GM18909 (cell line): ENCODE measurements around the gene EPHB6.
A peak's percentile ranks its signal among the peaks of the same experiment; 100 is the strongest.

ENCODE experiments used
- ATAC-seq: cut with Tn5 transposase; IDR thresholded peaks from one replicate; pipeline ENCODE4 v1.9.1; 2021; ENCODE audit warnings: mild to moderate bottlenecking; ENCODE audit not compliant: unreplicated experiment, poor library complexity

EPHB6 gene

DNA sequence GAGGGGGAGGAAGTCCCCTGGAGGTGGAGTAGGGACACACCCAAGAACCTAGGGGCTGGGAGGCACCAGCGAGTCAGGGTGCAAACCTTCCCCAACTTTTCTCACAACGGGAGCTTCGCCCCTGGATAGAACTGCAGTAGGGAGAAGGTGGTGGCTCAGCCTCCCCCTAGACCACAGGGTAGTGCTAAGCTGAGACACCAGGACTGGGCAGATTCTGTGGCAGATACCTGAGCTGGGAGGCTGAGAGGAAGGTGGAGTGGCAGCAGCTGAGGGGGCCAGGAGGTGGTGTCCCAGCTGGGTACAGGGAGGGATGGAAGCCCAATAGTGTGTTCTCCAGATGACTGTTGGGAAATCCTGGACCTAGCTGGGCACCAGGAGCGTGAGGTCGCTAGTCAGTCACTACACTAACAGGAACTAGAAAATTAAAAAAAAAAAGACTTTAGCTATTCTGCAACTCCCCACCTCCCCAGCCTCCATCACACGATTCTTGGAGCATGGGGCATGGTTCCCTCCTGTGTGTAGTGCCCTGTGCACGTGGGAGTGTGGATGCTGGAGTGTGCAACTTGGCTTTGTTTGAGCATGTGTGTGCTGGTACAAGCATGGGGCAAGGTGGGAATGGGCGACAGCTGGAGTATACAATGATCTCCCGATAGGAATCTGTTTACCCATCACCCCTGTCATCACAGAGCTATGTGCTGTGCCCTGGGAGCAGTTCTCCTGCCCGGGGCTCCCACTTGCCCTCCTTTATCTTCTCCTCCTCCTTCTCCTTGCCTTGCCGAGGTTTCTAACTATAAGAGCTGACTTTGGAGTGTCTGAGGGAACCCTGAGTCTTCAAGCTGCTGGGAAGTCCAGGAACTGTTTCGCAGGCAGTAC, 39.5 kb downstream of the EPHB6 start:
- no peak for ATAC-seq

- ATAC-seq = no peak
Observed at GRCh38 chr7:142894985-142895593, 40.2 kb downstream of the EPHB6 start.

DNA sequence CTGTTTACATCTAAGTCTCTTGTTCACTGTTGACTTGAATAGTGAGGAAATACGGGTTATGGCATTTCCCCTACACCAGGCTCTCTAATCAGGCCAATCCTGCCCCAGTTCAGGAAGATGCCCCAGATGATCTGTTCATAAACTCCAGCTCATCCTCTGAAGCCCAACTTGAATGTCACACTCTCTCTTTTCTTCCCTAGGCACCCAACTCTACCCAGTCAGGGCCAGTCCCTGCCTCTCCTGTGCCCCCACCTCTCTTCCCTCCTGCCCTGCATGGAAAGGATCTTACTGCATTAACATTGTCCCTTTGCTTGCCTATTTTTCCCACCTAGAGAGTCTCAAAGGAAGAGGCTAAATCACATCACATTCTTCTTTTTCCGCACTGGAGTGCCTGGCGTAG, 41.3 kb downstream of the EPHB6 start:
- ATAC-seq = no peak

GRCh38 chr7:142896741-142897379, 42.0 kb downstream of the EPHB6 start:
- ATAC-seq = no peak

DNA sequence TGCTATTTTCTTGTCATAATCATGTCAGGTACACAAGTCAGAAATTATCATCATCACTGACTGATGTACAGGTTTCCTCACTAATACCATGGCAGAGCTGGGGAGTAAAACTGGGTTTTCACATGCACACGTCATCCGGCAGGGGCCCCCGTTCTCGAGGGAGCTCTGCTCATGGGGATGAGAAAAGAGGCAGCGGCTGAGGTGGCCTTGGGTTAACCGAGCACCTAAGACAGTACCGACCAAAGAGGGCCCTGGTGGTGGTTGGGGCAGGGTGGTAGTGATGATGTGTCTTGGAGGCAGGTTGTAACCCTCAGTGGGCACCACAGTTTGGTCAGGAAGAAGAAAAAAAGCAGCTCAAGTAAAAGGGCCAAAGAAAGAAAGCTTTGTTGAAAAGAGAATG, 42.8 kb downstream of the EPHB6 start:
- no peak for ATAC-seq

- ATAC-seq = no peak
Observed at GRCh38 chr7:142898377-142899170, 43.7 kb downstream of the EPHB6 start.

DNA sequence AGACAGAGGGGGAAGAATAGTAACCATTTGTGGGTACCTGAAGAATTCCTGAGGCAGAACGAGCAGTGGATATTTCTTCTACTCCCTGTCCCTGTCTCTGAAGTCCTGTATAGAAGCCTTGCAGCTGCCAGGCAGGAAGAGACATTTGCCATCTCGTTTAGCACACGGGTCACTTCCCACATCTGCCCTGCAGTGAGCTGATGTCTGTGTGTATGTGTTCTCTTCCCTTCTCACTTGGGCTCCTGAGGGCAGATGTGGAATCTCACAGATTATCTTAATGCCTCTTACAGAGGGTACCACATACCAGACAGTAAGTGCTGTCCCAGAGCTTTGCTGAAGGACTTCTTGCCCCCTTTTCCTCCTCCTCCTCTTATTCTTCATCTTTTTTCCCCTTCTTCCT, 44.8 kb downstream of the EPHB6 start:
- ATAC-seq = no peak

GRCh38 chr7:142901426-142902259, 46.8 kb downstream of the EPHB6 start:
- no peak for ATAC-seq

- ATAC-seq = no peak
Observed at GRCh38 chr7:142904128-142904527, 49.3 kb downstream of the EPHB6 start.

GRCh38 chr7:142905759-142906158, 50.9 kb downstream of the EPHB6 start:
- ATAC-seq = no peak

DNA sequence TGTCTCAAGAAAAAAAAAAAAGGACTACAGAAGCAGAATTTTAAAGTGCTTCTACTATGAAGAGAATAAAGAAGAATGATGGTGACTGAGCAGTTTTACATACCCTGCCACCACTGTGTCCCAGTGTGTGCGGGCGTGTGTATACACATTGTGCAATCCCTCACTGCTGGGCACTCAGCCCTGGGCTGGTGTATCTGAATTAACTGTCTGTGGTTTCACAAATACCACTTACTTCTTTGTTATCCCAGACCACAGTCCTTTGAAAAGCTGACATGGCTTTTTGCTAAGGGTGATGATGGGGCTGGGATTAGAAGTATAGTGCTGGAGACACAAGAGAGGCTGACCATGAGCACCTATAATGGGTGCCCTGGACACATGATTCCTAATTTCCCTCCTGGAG, 51.8 kb downstream of the EPHB6 start:
- ATAC-seq = no peak

DNA sequence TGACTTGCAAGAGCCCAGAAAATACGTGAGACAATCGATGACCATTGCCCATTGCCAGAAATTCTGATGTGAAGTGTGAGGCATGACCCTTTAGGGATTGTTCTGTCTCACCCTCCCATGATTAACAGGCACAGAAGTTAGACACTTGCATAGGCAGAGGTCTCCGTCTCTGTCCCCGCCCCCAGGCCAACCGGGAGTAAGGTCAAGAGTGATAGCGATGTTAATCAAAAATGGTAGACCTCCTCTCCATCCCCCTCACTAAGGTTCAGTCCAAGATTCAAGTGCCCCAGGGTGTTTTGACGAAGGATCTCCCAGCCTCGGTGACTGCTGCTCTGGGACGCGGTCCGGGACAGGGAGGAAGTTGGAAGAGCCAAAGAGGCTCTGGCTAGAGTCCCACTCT, 53.4 kb downstream of the EPHB6 start:
- no peak for ATAC-seq

- peak; percentile 55 for ATAC-seq
Observed at GRCh38 chr7:142908921-142909890, 54.3 kb downstream of the EPHB6 start.

DNA sequence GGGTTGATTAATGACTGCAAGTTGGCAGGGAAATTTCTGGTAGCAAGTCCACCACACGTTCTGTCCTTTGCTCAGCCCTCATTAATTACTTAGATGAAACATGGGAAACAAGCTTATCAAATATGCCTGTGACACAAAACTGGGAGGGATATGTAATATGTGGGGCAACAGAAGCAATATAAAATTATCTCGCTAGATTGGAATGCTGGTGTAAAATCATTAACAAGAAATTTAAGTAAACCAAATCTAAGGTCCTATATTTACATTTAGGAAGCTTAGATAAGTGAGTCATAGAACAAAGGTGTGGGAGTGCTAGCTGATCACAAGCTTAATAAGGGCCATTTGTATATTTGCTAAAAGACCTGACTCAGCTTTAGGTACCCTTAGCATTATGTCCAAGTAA, 55.2 kb downstream of the EPHB6 start:
- no peak for ATAC-seq

- ATAC-seq = no peak
Observed at GRCh38 chr7:142910481-142910880, 55.6 kb downstream of the EPHB6 start.

GRCh38 chr7:142913051-142913450, 58.2 kb downstream of the EPHB6 start:
- no peak for ATAC-seq

DNA sequence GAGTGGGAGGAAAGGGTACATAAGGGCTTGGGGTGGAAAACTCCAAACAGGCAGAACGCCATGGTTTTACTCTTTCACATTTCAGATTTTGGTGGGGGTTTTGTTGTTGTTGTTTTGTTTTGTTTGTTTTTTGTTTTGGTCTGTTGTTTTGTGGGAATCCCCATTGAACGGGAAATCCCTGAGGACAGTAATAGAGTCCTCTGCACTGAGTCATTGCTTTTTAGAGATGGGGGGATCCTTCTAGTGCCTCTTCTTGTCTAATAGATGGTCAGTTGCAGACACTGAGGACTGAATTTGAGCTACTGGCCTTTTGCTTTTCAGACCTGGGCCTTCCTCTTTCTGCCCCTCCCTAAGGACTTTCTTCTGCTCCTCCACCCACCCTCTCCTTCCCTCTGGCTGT, 58.7 kb downstream of the EPHB6 start:
- ATAC-seq = no peak

DNA sequence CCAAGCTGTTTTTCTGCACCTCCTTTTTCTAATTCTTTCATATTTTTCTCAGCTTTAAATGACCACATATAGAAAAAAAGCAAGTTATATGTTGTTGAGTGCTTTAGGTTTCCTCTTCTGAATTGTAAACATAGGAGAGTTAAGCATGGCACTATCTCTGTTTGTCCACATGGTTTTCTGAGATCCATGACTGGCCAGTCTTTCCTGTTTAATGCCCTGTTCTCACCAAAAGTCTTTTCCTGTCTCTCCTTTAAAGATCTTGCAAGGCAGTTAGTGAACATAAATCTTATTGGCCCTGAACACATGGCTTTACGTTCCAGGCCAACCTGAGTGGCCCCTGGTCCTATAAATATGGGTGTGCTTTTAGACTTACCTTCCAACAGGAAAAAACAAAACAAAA, 59.2 kb downstream of the EPHB6 start:
- no peak for ATAC-seq

- no peak for ATAC-seq
Observed at GRCh38 chr7:142915315-142915714, 60.4 kb downstream of the EPHB6 start.
